Measurements from ENCODE around the gene KCTD1. TPM values are rescaled to one million over a fixed set of nuclear protein-coding genes. Genes with fewer than 3 reads are reported as not detected.

KCTD1 gene
- total and polyA plus RNA-seq, 11 donors, result 4.8 to 21.8 (median 8.9) TPM

GRCh38 chr18:26471826-26472225, 76.5 kb downstream of the KCTD1 start:
- ATAC-seq (no peak), DNase-seq (no peak)
- intact Hi-C loops (cut with DNase I), result no loop called here
- Histone ChIP-seq H3K4me1 (peaks cover 0 to 12% (median 0%) of the 10 kb centered on the region in 12 donors), H3K36me3 (peaks cover 0 to 25% (median 0%) of the 10 kb centered on the region in 9 donors), H3K4me3 (no peak overlapping the region), H3K27ac (no peak overlapping the region), H3K9me3 (no peaks in the 10 kb centered on the region), H3K27me3 (no peaks in the 10 kb centered on the region)
- TF ChIP-seq POLR2A (IDR thresholded peaks at IDR 0.05) (no peak), CTCF (IDR thresholded peaks at IDR 0.05) (no peak)
- 84 to 92% (median 91%) methylated on average over 9 of the region's 9 CpGs for WGBS, 4 donors

GRCh38 chr18:26471027-26471426, 77.3 kb downstream of the KCTD1 start:
- Histone ChIP-seq H3K27ac (no peak overlapping the region), H3K36me3 (peaks cover 0 to 19% (median 0%) of the 10 kb centered on the region in 9 donors), H3K4me3 (no peak overlapping the region), H3K9me3 (no peaks in the 10 kb centered on the region), H3K4me1 (peaks cover 0 to 12% (median 0%) of the 10 kb centered on the region in 12 donors), H3K27me3 (no peaks in the 10 kb centered on the region)
- 66 to 81% (median 70%) methylated on average over 9 of the region's 9 CpGs for WGBS, 4 donors
- intact Hi-C loops (cut with DNase I), result no loop called here
- no peak for TF ChIP-seq CTCF (IDR thresholded peaks at IDR 0.05)
- TF ChIP-seq POLR2A (IDR thresholded peaks at IDR 0.05), result no peak
- ATAC-seq (peak in 2 of 4 donors; percentile 42 to 62), DNase-seq (no peak)

GRCh38 chr18:26470011-26470637, 78.2 kb downstream of the KCTD1 start:
- Histone ChIP-seq H3K36me3 (peaks cover 0 to 11% (median 0%) of the 10 kb centered on the region in 9 donors), H3K27me3 (no peaks in the 10 kb centered on the region), H3K9me3 (no peaks in the 10 kb centered on the region), H3K4me3 (no peak overlapping the region), H3K4me1 (peaks cover 0 to 12% (median 0%) of the 10 kb centered on the region in 12 donors), H3K27ac (no peak overlapping the region)
- DNase-seq (no peak), ATAC-seq (peak in 3 of 4 donors; percentile 14 to 24 (median 24))
- no peak for TF ChIP-seq CTCF (IDR thresholded peaks at IDR 0.05)
- no peak for TF ChIP-seq POLR2A (IDR thresholded peaks at IDR 0.05)
- 49 to 59% (median 53%) methylated on average over 10 of the region's 10 CpGs for WGBS, 4 donors
- intact Hi-C loops (cut with DNase I), result no loop called here

- 88 to 92% (median 89%) methylated on average over 4 of the region's 4 CpGs for WGBS, 4 donors
Measured at GRCh38 chr18:26468931-26469340, 79.4 kb downstream of the KCTD1 start.

More at GRCh38 chr18:26468931-26469340, 79.4 kb downstream of the KCTD1 start:
- no peak for DNase-seq
- Histone ChIP-seq H3K9me3 (no peaks in the 10 kb centered on the region), H3K4me3 (no peak overlapping the region), H3K27me3 (no peaks in the 10 kb centered on the region), H3K27ac (no peak overlapping the region), H3K36me3 (peaks cover 0 to 4% (median 0%) of the 10 kb centered on the region in 9 donors), H3K4me1 (peaks cover 0 to 12% (median 0%) of the 10 kb centered on the region in 12 donors)
- intact Hi-C loops (cut with DNase I), result loop anchor here in 2 of 10 donors (5.0 to 10.0 kb wide), 2 partner anchors 46 to 178 kb away; no protein-coding TSS in a partner anchor
- peak in 1 of 4 donors; percentile 39 for ATAC-seq
- peak in 10 of 12 donors; percentile 14 to 57 (median 34) for TF ChIP-seq CTCF (IDR thresholded peaks at IDR 0.05)
- no peak for TF ChIP-seq POLR2A (IDR thresholded peaks at IDR 0.05)
